Measurements from ENCODE around the gene MRPL4. TPM values are rescaled to one million over a fixed set of nuclear protein-coding genes. Genes with fewer than 3 reads are reported as not detected.
"Not testable (repeated sequence)": the region's sequence is repeated elsewhere in the genome, so short reads cannot be mapped to it uniquely, and the experiment has no call there.

Gene MRPL4
- polyA plus RNA-seq, 4 donors = 30.1 to 54.0 (median 34.2) TPM

- no peak for DNase-seq (ENCODE audit: low read depth in 4 of 4, low spot score in 3 of 4)
These were observed 23.1 kb upstream of the MRPL4 start for GRCh38 chr19:10228920-10229319.

GRCh38 chr19:10230173-10230860 lies 21.7 kb upstream of the MRPL4 start:
- peak in 1 of 4 donors; percentile 14 for DNase-seq (ENCODE audit: low read depth in 4 of 4, low spot score in 3 of 4)

GRCh38 chr19:10230861-10231611 lies 21.0 kb upstream of the MRPL4 start, which contains the start of gene S1PR2:
Gene S1PR2 (minus strand): TSS chr19:10231331. CDS start chr19:10224905, 6,426 bp downstream.
- DNase-seq (ENCODE audit: low read depth in 4 of 4, low spot score in 3 of 4) = peak in 2 of 4 donors; percentile 41 to 54

- DNase-seq (ENCODE audit: low read depth in 4 of 4, low spot score in 3 of 4) = no peak
These were observed 20.3 kb upstream of the MRPL4 start for GRCh38 chr19:10231612-10232228.

GRCh38 chr19:10233946-10234345 lies 18.1 kb upstream of the MRPL4 start:
- no peak for DNase-seq (ENCODE audit: low read depth in 4 of 4, low spot score in 3 of 4)

- DNase-seq (ENCODE audit: low read depth in 4 of 4, low spot score in 3 of 4) = no peak
These were observed 17.0 kb upstream of the MRPL4 start for GRCh38 chr19:10235003-10235402.

GRCh38 chr19:10235409-10235808 lies 16.6 kb upstream of the MRPL4 start:
- not testable (repeated sequence) for DNase-seq (ENCODE audit: low read depth in 4 of 4, low spot score in 3 of 4)

GRCh38 chr19:10237702-10238101 lies 14.3 kb upstream of the MRPL4 start:
- DNase-seq (ENCODE audit: low read depth in 4 of 4, low spot score in 3 of 4) = no peak

GRCh38 chr19:10238172-10238783 lies 13.7 kb upstream of the MRPL4 start:
- peak in 2 of 4 donors; percentile 31 to 41 for DNase-seq (ENCODE audit: low read depth in 4 of 4, low spot score in 3 of 4)

GRCh38 chr19:10241826-10242449 lies 10.1 kb upstream of the MRPL4 start:
- DNase-seq (ENCODE audit: low read depth in 4 of 4, low spot score in 3 of 4) = not testable (repeated sequence)

- DNase-seq (ENCODE audit: low read depth in 4 of 4, low spot score in 3 of 4) = no peak
These were observed 8.4 kb upstream of the MRPL4 start for GRCh38 chr19:10243606-10244005.

GRCh38 chr19:10245189-10245939 lies 6.7 kb upstream of the MRPL4 start:
- DNase-seq (ENCODE audit: low read depth in 4 of 4, low spot score in 3 of 4) = no peak

GRCh38 chr19:10246511-10246910 lies 5.5 kb upstream of the MRPL4 start:
- no peak for DNase-seq (ENCODE audit: low read depth in 4 of 4, low spot score in 3 of 4)

- DNase-seq (ENCODE audit: low read depth in 4 of 4, low spot score in 3 of 4) = no peak
These were observed 693 bp downstream of the MRPL4 start for GRCh38 chr19:10252707-10253106.

- no peak for DNase-seq (ENCODE audit: low read depth in 4 of 4, low spot score in 3 of 4)
These were observed 2.2 kb downstream of the MRPL4 start for GRCh38 chr19:10254244-10254643.

- no peak for DNase-seq (ENCODE audit: low read depth in 4 of 4, low spot score in 3 of 4)
These were observed 3.3 kb downstream of the MRPL4 start for GRCh38 chr19:10255358-10255757.

GRCh38 chr19:10256551-10256950 lies 4.5 kb downstream of the MRPL4 start:
- DNase-seq (ENCODE audit: low read depth in 4 of 4, low spot score in 3 of 4) = no peak

- no peak for DNase-seq (ENCODE audit: low read depth in 4 of 4, low spot score in 3 of 4)
These were observed 5.1 kb downstream of the MRPL4 start for GRCh38 chr19:10256970-10257615.

- no peak for DNase-seq (ENCODE audit: low read depth in 4 of 4, low spot score in 3 of 4)
These were observed 6.2 kb downstream of the MRPL4 start for GRCh38 chr19:10258080-10258710.

Measured in left renal pelvis (tissue), 4 donors.